ENCODE results near the gene WDR18. TPM values are rescaled to one million over a fixed set of nuclear protein-coding genes. Genes with fewer than 3 reads are reported as not detected.

The WDR18 gene
- 54.8 and 57.5 TPM in 2 replicates for total RNA-seq

DNA sequence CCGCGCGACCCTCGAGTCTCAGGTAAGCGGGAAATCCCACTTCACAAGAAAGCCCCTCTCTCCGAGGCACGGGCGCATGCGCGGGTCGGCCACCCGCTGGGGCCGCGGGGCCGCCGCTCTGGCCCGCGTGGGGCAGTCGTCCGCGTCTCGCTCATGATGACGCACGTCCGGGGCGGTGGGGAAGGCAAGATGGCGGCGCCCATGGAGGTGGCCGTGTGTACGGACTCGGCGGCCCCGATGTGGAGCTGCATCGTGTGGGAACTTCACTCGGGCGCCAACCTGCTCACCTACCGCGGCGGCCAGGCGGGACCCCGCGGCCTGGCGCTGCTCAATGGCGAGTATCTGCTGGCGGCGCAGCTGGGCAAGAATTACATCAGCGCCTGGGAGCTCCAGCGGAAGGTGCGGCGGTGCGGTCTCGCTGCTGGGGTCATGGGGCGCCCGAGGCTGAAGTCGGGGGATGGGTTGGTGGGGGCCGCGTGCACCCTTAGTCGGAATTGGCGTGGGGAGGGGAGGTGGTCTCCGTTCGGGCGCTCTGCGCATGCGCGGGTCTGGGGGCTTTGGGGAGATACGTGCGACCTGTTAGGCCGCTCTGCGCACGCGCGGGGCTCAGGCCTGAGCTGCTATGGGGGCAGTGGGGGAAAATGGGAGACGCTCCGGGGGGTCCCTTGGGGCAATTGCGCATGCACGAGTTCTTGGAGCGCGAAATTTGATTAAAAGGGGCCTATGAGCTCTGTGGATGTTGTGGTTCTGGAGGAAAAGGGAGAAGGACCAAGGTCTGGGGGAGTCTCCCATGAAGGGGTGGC, at the start of gene WDR18:
WDR18 (plus strand) TSS at position 181 of the 803 bp plus-strand sequence; CDS start at position 190, 9 bp downstream.
- intact Hi-C loops (cut with micrococcal nuclease), result loop anchor here (1.0 to 5.0 kb wide), 4 partner anchors 59 to 212 kb away; partner anchors contain the start of gene PTBP1

DNA sequence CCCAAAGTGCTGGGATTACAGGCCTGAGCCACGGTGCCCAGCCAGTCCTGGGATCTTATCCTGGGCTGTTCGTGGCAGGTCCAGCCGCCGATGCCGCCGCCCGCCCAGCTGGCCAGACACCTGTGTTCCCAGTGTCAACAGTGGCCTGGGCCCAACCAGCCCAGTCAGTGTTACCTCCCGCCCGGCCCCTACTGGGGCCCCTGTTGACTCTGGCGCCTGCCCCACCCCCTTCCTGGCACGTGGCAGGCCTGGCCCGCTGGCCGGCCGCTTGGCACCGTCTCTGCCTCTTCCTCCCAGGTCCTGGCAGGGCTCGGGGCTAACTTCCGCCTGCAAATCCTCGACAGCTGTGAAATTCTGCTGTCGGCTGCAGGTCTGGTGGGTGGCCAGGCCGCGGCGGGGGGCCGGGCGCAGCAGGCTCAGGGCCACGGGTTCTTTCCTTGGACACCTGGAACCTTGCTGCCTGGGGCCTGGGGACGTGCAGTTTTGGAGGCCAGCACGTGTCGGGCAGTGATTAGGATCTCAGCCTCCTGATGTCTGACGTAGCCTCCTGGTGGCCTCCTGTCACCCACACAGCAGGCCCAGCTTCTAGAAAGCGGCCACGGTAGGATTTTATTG, 49.2 kb upstream of the WDR18 start:
- intact Hi-C loops (cut with micrococcal nuclease), result no loop called here

GRCh38 chr19:936175-936546, 48.0 kb upstream of the WDR18 start:
- intact Hi-C loops (cut with micrococcal nuclease), result no loop called here

DNA sequence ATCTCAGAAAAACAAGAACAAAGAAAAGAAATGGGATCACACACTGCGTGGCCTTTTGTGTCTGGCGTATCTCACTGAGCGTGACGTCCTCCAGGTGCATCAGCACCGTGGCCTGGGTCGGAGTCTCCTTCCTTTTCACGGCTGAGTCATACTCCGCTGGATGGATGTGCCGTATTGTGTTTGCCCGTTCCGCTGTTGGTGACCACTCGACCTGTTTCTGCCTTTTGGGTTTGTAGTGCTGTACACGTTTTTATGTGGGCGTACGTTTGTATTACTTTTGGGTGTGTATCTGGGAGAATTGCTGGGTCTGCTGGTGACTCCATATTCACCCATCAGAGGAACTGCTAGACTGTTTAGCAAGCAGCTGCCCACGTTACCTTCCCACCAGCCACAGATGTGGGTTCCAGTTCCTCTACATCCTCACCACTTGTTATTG, 46.9 kb upstream of the WDR18 start:
- intact Hi-C loops (cut with micrococcal nuclease), result no loop called here

DNA sequence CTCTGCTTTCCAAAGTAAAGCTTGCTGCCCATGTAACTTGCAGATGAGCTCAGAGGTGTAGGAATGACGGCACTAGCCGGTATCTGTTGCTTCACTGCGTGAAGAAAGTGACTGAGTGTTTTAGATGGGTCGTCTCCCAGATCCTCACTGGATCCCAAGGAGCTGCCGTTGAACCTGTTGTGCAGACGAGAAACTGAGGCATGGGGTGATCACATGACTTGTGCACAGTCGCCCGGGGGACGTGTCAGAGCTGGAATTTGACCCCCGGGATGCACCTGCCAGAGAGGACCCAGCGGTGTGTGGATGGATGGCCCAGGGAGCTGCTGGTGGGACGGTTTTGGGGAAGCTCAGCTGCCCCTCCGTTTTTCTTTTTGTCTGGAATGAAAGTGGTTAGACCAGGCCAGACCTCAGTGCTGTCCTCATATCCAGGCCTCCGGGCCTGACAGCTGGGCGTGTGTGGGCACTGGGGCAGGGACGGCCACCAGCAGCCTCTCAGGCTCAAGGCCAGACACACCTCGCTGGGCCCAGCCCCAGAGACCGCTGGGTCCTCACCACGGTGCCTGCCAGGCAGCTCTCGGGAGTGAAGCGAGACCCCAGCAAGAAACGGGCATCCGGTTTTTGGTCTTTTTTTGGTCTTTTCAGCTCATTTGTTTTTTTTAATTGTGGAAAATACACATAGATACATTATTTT, 45.8 kb upstream of the WDR18 start:
- intact Hi-C loops (cut with micrococcal nuclease), result no loop called here

GRCh38 chr19:939439-939838, 44.7 kb upstream of the WDR18 start:
- intact Hi-C loops (cut with micrococcal nuclease), result no loop called here

- intact Hi-C loops (cut with micrococcal nuclease), result no loop called here
These were observed 44.2 kb upstream of the WDR18 start for GRCh38 chr19:939922-940321.

DNA sequence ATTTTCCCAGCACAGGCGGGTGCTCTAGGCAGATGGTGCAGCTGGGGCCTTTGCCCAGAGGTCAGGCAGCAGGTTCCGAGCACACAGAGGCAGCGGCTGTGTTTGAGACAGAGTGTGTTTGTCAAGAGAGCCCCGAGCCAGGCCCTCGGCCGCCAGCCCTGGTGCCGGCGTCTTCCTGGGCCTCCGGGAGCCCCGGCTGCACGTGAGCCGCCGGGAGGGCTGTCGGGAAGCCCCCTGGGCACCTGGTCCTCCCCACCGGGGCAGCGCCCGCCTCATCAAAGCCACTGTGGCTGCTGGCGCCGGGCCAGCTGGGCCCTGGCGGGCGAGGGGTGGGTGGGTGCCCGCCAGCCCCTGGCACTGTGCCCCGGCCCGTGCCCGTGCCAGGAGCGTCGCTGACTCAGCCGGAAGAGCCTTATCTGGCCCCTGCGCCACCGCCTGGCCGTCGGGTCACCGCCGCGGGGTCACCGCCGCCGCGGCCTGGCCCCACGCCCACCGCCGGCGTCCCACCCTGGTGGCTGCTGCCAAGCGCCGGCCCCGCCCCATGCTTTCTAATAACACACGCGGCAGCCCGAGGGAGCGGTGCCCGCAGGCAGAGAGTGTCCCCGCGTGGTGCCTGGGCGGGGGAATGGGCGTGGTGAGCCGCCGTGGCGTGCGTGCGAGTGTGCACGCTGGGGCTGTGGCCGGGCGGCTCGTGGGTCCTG, 43.4 kb upstream of the WDR18 start:
- intact Hi-C loops (cut with micrococcal nuclease), result no loop called here

DNA sequence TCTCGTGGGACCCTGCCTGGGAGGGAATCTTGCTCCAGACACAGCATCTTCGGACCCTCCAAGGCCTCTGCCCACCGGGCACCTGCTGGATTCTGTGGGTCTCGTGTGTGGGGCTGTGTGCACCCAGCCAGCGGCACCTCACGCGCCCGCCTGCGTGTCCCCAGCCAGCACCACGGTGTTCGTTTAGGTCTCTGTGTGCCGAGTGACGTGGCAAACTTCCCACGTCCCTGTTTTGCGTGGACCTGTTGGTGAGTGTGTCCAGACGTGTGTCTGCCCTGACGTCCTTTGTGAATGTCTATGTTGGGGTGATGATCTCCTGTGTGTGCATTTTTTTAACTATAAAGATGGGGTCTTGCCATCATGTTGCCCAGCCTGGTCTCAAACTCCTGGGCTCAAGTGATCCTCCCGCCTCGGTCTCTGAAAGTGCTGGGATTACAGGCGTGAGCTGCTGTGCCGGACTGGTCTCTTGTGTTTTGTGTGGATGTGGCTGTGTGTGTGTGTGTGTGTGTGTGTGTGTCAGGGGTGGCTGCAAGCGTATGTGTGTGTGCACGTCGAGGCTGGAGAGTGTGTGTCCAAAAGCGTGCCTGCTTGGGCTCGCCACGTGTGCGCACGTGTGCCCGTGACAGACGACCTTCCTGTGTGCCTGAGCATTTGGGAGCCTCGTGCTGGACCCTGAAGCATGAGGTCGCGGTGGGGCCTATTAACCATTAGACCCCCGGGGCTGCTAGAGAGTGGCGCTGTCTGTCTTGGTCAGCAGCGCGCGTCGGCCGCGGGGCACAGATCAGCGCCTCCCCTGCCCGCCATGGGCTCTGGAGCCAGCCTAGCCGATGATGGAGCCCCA, 42.6 kb upstream of the WDR18 start:
- intact Hi-C loops (cut with micrococcal nuclease), result no loop called here

DNA sequence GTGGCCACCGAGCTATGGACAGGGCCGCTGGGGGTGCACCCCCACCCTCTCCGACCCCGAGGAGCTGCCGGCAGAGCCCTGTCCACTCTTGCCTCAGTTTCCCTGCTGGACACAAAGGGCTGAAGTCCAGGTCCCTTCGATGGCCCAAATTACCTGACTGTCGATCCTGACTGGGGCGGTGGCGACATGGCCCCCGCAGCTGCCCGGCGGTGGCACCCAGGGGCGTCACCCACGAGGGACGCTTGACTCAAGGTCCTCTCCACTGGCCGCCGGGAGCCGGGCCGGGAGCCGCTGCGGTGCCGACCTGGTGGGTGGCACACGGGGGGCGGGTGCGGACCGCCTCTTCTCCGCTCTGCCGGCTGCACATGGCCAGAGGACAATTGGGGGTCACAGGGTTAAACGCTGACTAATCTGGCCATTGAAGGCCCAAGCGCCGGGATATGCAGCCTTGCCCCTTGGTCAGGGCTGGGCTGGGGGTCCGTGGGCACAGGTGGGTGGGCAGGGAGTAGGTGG, 42.0 kb upstream of the WDR18 start:
- intact Hi-C loops (cut with micrococcal nuclease), result no loop called here

- intact Hi-C loops (cut with micrococcal nuclease), result no loop called here
These were observed 40.5 kb upstream of the WDR18 start for GRCh38 chr19:943551-944170.

- intact Hi-C loops (cut with micrococcal nuclease), result no loop called here
These were observed 40.0 kb upstream of the WDR18 start for GRCh38 chr19:944171-944567.

- intact Hi-C loops (cut with micrococcal nuclease), result no loop called here
These were observed 39.4 kb upstream of the WDR18 start for GRCh38 chr19:944663-945241.

DNA sequence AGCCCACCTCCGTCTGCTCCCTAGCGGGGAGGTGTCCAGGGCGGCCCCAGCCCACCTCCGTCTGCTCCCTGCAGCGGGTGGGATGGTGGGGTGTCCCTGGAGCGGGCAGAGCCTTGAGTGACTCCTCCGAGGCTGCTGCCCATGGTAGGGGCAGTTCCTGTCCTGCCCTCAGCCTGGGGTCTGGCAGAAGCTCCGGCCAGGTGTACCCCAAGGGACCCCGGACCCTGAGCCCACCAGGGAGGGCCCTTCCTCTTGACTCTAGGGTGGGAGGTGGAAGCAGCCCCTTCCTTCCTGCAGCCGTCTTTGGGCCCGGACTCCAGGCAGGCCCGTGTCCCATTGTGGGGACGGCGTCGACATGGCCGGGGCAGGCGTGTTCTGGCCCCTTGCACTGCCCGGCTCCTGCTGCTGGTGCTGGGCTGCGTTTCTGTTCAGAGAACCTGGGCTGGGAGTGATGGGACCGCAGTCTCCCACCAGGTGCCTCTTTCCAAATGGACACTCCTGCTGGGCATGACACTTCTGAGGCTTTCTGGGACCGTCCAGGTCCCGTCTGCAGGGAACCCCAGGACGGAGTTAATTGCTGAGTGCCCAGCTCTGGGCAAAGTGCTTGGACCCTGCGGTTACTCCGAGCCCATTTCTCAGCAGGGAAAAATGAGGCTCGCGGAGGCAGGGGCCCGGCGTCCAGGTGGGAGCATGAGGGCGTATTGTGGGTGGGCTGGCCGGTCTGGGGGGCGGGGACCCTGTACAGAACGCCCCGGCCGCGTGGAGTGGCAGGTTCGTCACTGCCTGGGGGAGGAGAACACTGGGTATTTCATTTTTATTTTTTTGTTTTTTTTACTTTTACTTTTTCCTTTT, 38.5 kb upstream of the WDR18 start:
- intact Hi-C loops (cut with micrococcal nuclease), result no loop called here

DNA sequence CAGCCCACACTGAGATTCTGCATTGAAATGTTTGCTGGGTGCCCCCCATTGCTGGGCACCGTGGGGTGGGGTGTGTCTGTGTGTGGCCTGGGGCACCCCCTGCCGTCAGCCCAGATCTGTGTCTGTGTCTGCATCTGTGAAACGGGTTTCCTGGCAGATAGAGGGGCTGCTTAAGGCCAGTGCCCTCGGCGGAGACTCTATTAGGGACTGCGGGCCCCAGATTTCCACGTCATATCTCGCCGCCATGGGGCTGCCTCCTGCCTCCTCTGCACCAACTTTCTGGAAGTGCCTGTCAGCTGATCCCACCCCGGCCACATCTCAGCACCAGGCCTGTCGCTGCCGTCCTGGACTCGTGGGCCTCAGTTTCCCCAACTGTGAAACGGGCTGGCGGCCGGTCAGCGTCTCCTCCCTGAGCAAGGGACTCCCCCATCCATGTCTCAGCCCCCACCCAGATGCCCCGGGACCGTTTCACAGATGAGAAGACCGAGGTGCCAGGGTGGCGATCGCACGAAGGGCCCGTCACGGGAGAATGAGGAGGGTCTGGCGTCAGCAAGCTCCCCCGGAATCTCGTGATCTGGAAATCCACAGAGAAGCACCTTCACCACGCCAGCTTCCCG, 36.9 kb upstream of the WDR18 start:
- intact Hi-C loops (cut with micrococcal nuclease), result no loop called here

GRCh38 chr19:947707-948539, 36.2 kb upstream of the WDR18 start:
- intact Hi-C loops (cut with micrococcal nuclease), result no loop called here

- intact Hi-C loops (cut with micrococcal nuclease), result no loop called here
These were observed 35.2 kb upstream of the WDR18 start for GRCh38 chr19:948842-949496.
